GM19467 (cell line): ENCODE results near the gene TMEM243.

ENCODE experiments used
- ATAC-seq: cut with Tn5 transposase; IDR thresholded peaks from one replicate; pipeline ENCODE4 v1.9.1; 2021; ENCODE audit warnings: mild to moderate bottlenecking, moderate library complexity; ENCODE audit not compliant: unreplicated experiment

The TMEM243 gene

GRCh38 chr7:87164433-87164832 is 55.1 kb downstream of the TMEM243 start:
- no peak for ATAC-seq

GRCh38 chr7:87159538-87159937 is 60.0 kb downstream of the TMEM243 start:
- no peak for ATAC-seq

- no peak for ATAC-seq
Measured at GRCh38 chr7:87156709-87157108, 62.8 kb downstream of the TMEM243 start.

- ATAC-seq, result no peak
Measured at GRCh38 chr7:87155788-87156187, 63.7 kb downstream of the TMEM243 start.

GRCh38 chr7:87154569-87154968 is 65.0 kb downstream of the TMEM243 start:
- ATAC-seq, result no peak

- ATAC-seq, result no peak
Measured at GRCh38 chr7:87154166-87154565, 65.4 kb downstream of the TMEM243 start.

- peak; percentile 18 for ATAC-seq
Measured at GRCh38 chr7:87152897-87153641, 66.5 kb downstream of the TMEM243 start.

- ATAC-seq, result peak; percentile 76
Measured at GRCh38 chr7:87152112-87152896, 67.2 kb downstream of the TMEM243 start, which contains the start of gene DMTF1. DMTF1 (plus strand) TSS chr7:87152453; CDS start chr7:87164942, 12,489 bp downstream.

GRCh38 chr7:87151729-87152111 is 67.8 kb downstream of the TMEM243 start:
- ATAC-seq, result peak; percentile 30

GRCh38 chr7:87151002-87151728 is 68.4 kb downstream of the TMEM243 start:
- ATAC-seq, result no peak

GRCh38 chr7:87148332-87148955 is 71.1 kb downstream of the TMEM243 start:
- ATAC-seq, result no peak

- no peak for ATAC-seq
Measured at GRCh38 chr7:87147500-87147899, 72.0 kb downstream of the TMEM243 start.

GRCh38 chr7:87146740-87147386 is 72.7 kb downstream of the TMEM243 start:
- ATAC-seq, result no peak
